Measurements from ENCODE around the gene SERINC4. TPM values are rescaled to one million over a fixed set of nuclear protein-coding genes. Genes with fewer than 3 reads are reported as not detected.
"Not testable (repeated sequence)": the region's sequence is repeated elsewhere in the genome, so short reads cannot be mapped to it uniquely, and the experiment has no call there.

The SERINC4 gene
- under 1 TPM in 9 of 10 donors, not detected in 1; 0.09 to 0.72 (median 0.38) TPM for total RNA-seq
- under 1 TPM; 0.29 to 0.59 TPM for polyA plus RNA-seq
- long read RNA-seq, donor 1: 0 reads
- long read RNA-seq, donor 2: 0 reads
- long read RNA-seq, donor 3: 0 reads

DNA sequence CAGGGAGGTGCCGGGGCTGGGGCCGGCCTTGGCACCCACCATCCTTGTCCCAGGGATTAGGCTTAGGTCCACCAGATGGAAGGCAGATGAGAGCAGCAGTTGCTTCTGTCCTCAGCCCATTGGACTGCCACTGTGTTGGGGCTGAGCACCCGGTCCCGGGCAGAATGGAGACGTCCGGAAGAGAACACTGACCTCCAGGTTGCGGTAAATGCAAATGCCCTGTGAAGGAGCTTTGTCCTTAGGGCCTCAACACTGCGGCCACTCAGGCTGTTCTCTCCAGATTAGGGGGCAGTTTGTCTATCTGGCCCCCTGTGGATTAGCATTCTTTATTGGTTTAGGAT is at the start of gene SERINC4:
SERINC4 (minus strand) TSS at position 276 of the 341 bp plus-strand sequence; CDS start at position 42, 234 bp downstream.
- H3K4me3 ChIP-seq: peak within 1 kb of the TSS; percentile 63 to 91 (median 76)
- H3K27ac ChIP-seq: peak within 1 kb of the TSS; percentile 47 to 95 (median 90)
- DNase-seq: no peak
- no peaks in the 10 kb centered on the region for H3K9me3 ChIP-seq
- no peaks in the 10 kb centered on the region for H3K27me3 ChIP-seq
- TF ChIP-seq, protein P1, sequence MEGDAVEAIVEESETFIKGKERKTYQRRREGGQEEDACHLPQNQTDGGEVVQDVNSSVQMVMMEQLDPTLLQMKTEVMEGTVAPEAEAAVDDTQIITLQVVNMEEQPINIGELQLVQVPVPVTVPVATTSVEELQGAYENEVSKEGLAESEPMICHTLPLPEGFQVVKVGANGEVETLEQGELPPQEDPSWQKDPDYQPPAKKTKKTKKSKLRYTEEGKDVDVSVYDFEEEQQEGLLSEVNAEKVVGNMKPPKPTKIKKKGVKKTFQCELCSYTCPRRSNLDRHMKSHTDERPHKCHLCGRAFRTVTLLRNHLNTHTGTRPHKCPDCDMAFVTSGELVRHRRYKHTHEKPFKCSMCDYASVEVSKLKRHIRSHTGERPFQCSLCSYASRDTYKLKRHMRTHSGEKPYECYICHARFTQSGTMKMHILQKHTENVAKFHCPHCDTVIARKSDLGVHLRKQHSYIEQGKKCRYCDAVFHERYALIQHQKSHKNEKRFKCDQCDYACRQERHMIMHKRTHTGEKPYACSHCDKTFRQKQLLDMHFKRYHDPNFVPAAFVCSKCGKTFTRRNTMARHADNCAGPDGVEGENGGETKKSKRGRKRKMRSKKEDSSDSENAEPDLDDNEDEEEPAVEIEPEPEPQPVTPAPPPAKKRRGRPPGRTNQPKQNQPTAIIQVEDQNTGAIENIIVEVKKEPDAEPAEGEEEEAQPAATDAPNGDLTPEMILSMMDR (IDR thresholded peaks at IDR 0.05): no peak
- intact Hi-C loops (cut with DNase I): no loop called here
- 95 to 97% methylated on average over 8 of the region's 8 CpGs for WGBS, 2 donors
- peak in 6 of 8 donors; percentile 1 to 19 (median 6) for ATAC-seq
- peaks cover 0 to 84% (median 26%) of the 10 kb centered on the region in 9 donors for H3K36me3 ChIP-seq
- peaks cover 7 to 66% (median 40%) of the 10 kb centered on the region in 9 donors for H3K4me1 ChIP-seq

DNA sequence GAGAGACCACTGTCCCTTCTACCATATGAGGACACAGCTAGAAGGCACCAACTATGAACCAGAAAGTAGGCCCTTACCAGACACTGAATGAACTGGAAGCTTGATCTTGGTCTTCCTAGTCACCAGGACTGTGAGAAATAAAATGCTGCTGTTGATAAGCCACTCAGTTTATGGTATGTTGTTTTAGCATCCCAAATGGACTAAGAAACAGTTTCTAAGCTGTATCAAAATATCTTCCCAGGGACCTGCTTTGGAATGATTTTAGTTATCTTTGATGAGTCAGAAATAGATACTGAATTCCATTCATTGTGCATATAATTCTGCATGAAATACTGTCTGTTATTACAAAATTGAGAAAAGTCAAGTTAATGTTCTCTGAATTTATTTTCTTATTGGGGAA is 45.4 kb upstream of the SERINC4 start:
- no peak for DNase-seq

DNA sequence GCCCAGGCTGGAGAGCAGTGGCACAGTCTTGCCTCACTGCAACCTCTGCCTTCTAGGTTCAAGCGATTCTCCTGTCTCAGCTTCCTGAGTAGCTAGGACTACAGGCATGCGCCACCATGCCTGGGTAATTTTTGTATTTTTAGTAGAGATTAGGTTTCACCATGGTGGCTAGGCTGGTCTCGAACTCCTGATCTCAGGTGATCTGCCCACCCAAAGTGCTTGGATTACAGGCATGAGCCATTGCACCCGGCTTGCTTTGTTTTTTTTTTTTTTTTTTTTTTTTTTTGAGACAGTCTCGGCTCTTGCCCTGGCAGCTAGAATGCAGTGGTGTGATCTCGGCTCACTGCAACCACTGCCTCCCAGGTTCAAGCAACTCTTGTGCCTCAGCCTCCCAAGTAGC is 32.5 kb upstream of the SERINC4 start:
- Histone ChIP-seq H3K36me3 (peaks cover 0 to 24% (median 0%) of the 10 kb centered on the region in 9 donors), H3K4me1 (peaks cover 0 to 18% (median 4%) of the 10 kb centered on the region in 9 donors)
- H3K27me3 ChIP-seq; H3K9me3 ChIP-seq; H3K4me3 ChIP-seq; DNase-seq; ATAC-seq; H3K27ac ChIP-seq; intact Hi-C loops (cut with DNase I): not testable (repeated sequence)
- 92 to 93% methylated on average over 5 to 6 of the region's 6 CpGs for WGBS, 2 donors

More for the DNA sequence above, 45.4 kb upstream of the SERINC4 start:
- intact Hi-C loops (cut with DNase I): no loop called here
- H3K36me3 ChIP-seq: peaks cover 0 to 69% (median 0%) of the 10 kb centered on the region in 9 donors
- H3K27ac ChIP-seq: no peak overlapping the region
- no peak overlapping the region for H3K4me3 ChIP-seq
- no peaks in the 10 kb centered on the region for H3K27me3 ChIP-seq
- ATAC-seq: no peak
- H3K4me1 ChIP-seq: no peaks in the 10 kb centered on the region
- TF ChIP-seq, protein P1 (IDR thresholded peaks at IDR 0.05): no peak
- H3K9me3 ChIP-seq: no peaks in the 10 kb centered on the region

DNA sequence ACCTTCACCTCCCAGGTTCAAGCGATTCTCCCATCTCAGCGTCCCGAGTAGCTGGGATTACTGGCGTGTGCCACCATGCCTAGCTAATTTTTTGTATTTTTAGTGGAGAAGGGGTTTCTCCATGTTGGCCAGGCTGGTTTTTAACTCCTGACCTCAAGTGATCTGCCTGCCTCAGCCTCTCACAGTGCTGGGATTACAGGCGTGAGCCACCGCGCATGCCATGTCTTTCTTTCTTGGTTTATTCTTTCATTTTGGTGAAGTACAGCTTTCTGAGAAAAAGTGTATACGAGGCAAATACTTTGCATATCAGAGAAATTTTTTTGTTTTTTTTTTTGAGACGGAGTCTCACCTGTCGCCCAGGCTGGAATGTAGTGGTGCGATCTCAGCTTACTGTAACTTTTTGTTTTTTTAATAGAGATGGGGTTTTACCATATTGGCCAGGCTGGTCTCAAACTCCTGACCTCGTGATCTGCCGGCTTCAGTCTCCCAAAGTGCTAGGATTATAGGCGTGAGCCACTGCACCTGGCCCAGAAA is 31.6 kb upstream of the SERINC4 start:
- ATAC-seq: not testable (repeated sequence)
- 91 to 94% methylated on average over 14 of the region's 14 CpGs for WGBS, 2 donors

DNA sequence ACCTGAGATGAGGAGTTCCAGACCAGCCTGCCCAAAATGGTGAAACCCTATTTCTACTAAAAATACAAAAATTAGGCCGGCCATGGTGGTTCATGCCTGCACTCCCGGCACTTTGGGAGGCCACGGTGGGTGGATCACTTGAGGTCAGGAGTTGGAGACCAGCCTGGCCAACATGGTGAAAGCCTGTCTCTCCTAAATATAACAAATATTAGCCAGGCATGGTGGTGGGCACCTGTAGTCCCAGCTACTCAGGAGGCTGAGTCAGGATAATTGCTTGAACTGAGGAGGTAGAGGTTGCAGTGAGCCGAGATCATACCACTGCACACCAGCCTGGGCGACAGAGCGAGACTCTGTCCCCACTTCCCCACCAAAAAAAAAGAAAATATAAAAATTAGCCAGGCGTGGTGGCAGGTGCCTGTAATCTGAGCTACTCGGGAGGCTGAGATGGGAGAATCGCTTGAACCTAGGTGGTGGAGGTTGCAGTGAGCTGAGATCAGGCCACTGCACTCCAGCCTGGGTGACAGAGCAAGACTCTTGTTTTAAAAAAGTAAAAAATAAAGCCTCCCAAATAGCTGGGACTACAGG is 30.8 kb upstream of the SERINC4 start:
- H3K27me3 ChIP-seq; intact Hi-C loops (cut with DNase I); H3K9me3 ChIP-seq; DNase-seq; ATAC-seq; H3K4me3 ChIP-seq; H3K27ac ChIP-seq: not testable (repeated sequence)
- H3K36me3 ChIP-seq: peaks cover 0 to 11% (median 0%) of the 10 kb centered on the region in 9 donors
- H3K4me1 ChIP-seq: peaks cover 5 to 33% (median 18%) of the 10 kb centered on the region in 9 donors
- 98 to 99% methylated on average over 9 of the region's 9 CpGs for WGBS, 2 donors

More for the DNA sequence above, 31.6 kb upstream of the SERINC4 start:
- peaks cover 0 to 19% (median 0%) of the 10 kb centered on the region in 9 donors for H3K36me3 ChIP-seq
- H3K9me3 ChIP-seq; intact Hi-C loops (cut with DNase I); H3K27ac ChIP-seq; H3K4me3 ChIP-seq; H3K27me3 ChIP-seq; DNase-seq: not testable (repeated sequence)
- H3K4me1 ChIP-seq: peaks cover 0 to 25% (median 12%) of the 10 kb centered on the region in 9 donors

DNA sequence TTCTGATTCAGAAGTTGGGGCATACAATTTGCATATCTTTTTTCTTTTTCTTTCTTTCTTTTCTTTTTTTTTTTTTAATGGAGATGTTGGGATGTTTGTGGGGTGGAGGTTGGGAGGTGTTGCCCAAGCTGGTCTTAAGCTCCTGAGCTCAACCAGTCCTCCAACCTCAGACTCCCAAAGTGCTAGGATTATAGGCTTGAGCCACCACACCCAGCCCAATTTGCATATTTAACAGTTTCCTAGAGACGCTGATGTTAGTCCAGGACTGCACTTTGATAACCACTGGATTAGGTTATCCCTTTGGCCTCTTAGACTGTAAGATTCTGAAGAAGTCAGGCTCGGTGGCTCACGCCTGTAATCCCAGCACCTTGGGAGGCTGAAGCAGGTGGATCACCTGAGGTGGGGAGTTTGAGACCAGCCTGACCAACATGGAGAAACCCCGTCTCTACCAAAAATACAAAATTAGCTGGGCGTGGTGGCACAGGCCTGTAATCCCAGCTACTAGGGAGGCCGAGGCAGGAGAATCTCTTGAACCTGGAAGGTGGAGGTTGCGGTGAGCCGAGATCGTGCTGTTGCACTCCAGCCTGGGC is 30.0 kb upstream of the SERINC4 start:
- 95% methylated on average over 9 of the region's 9 CpGs for WGBS, 2 donors
- ATAC-seq; H3K4me3 ChIP-seq; H3K27me3 ChIP-seq; H3K27ac ChIP-seq; intact Hi-C loops (cut with DNase I); H3K36me3 ChIP-seq; DNase-seq; H3K9me3 ChIP-seq: not testable (repeated sequence)
- peaks cover 5 to 37% (median 18%) of the 10 kb centered on the region in 9 donors for H3K4me1 ChIP-seq
